KMS-11 (cell line): ENCODE measurements around the gene HFM1.
"Not testable (repeated sequence)": the region's sequence is repeated elsewhere in the genome, so short reads cannot be mapped to it uniquely, and the experiment has no call there.

Experiments used
- H2AFZ ChIP-seq: fragments of 200-600 bp; sonication (generic); 2 replicates; pipeline ENCODE4 v1.6.1; 2016; ENCODE audit warnings: antibody characterized with exemption, mixed run types, low read depth
- H3K27ac ChIP-seq: fragments of 200-600 bp; sonication (generic); 2 replicates; pipeline ENCODE4 v1.6.1; 2016; ENCODE audit warnings: mild to moderate bottlenecking, mixed run types
- H3K27me3 ChIP-seq: fragments of 200-600 bp; sonication (generic); 2 replicates; pipeline ENCODE4 v1.6.1; 2017; ENCODE audit warnings: mild to moderate bottlenecking, low read depth, mixed run types, moderate library complexity; ENCODE audit not compliant: insufficient read depth
- H3K36me3 ChIP-seq: fragments of 200-600 bp; sonication (generic); 2 replicates; pipeline ENCODE4 v1.6.1; 2017; ENCODE audit warnings: mild to moderate bottlenecking, mixed run types; ENCODE audit not compliant: insufficient read depth
- H3K4me1 ChIP-seq: fragments of 200-600 bp; sonication (generic); 2 replicates; pipeline ENCODE4 v1.6.1; 2016; ENCODE audit warnings: mild to moderate bottlenecking, low read depth, mixed run types; ENCODE audit not compliant: poor library complexity, severe bottlenecking
- H3K4me2 ChIP-seq: fragments of 200-600 bp; sonication (generic); 2 replicates; pipeline ENCODE4 v1.7.0; 2016; ENCODE audit warnings: mild to moderate bottlenecking, mixed run types
- H3K4me3 ChIP-seq: fragments of 200-600 bp; sonication (generic); IDR thresholded peaks from 2 replicates; pipeline ENCODE4 v1.6.1; 2017; ENCODE audit warnings: low read depth, low read length, mixed read lengths; ENCODE audit not compliant: insufficient read depth
- H3K79me2 ChIP-seq: fragments of 200-600 bp; sonication (generic); 2 replicates; pipeline ENCODE4 v1.6.1; 2016; ENCODE audit warnings: low read depth, mixed run types; ENCODE audit not compliant: insufficient read depth
- H3K9ac ChIP-seq: fragments of 200-600 bp; sonication (generic); 2 replicates; pipeline ENCODE4 v1.6.1; 2016; ENCODE audit warnings: mild to moderate bottlenecking, mixed run types
- H4K20me1 ChIP-seq: fragments of 200-600 bp; sonication (generic); 2 replicates; pipeline ENCODE4 v1.6.1; 2016; ENCODE audit warnings: mild to moderate bottlenecking, mixed run types; ENCODE audit not compliant: insufficient read depth
- CTCF ChIP-seq: fragments of 200-600 bp; sonication (generic); conservative IDR thresholded peaks from 2 replicates; pipeline ENCODE4 v1.6.1; 2017; ENCODE audit warnings: low read depth, mild to moderate bottlenecking, antibody characterized with exemption, low read length, moderate library complexity, mixed read lengths

Gene HFM1

DNA sequence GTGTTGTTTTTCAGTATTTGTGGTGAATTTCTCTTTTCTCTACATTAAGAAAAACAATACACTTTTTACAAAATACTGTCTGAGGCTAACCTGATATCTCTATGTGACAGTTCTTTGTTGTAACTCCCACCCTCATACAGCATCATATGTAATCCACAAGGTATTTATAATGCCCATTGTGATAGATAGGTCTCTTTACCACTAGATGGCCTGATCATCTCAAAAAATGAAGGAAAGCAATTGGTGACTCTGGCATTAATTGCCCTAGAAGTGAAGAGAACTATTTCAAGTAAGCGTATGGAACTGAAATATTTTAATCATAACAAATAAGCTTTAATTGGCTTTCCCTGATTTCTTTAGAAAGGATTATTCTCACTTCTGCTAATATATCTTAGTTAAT, 36.2 kb upstream of the HFM1 start:
- H3K4me2 ChIP-seq, result no peak overlapping the region
- H3K4me1 ChIP-seq, result no peaks in the 10 kb centered on the region
- H3K4me3 ChIP-seq, result no peak overlapping the region
- no peaks in the 10 kb centered on the region for H3K79me2 ChIP-seq
- no peaks in the 10 kb centered on the region for H3K36me3 ChIP-seq
- H4K20me1 ChIP-seq, result no peaks in the 10 kb centered on the region
- H3K27me3 ChIP-seq, result no peaks in the 10 kb centered on the region
- no peak overlapping the region for H3K9ac ChIP-seq
- no peak overlapping the region for H2AFZ ChIP-seq
- H3K27ac ChIP-seq, result no peak overlapping the region
- no peak for TF ChIP-seq CTCF

- Histone ChIP-seq H3K4me2 (no peak overlapping the region), H3K36me3 (no peaks in the 10 kb centered on the region), H3K4me3 (no peak overlapping the region), H2AFZ (no peak overlapping the region), H3K4me1 (no peaks in the 10 kb centered on the region), H3K79me2 (no peaks in the 10 kb centered on the region), H4K20me1 (no peaks in the 10 kb centered on the region), H3K9ac (no peak overlapping the region), H3K27ac (no peak overlapping the region), H3K27me3 (no peaks in the 10 kb centered on the region)
- TF ChIP-seq CTCF, result no peak
Observed at GRCh38 chr1:91439016-91439415, 34.4 kb upstream of the HFM1 start.

- Histone ChIP-seq H3K79me2 (no peaks in the 10 kb centered on the region), H2AFZ (no peak overlapping the region), H3K36me3 (no peaks in the 10 kb centered on the region), H4K20me1 (no peaks in the 10 kb centered on the region), H3K4me2 (no peak overlapping the region), H3K27ac (no peak overlapping the region), H3K4me3 (no peak overlapping the region), H3K9ac (no peak overlapping the region), H3K4me1 (no peaks in the 10 kb centered on the region), H3K27me3 (no peaks in the 10 kb centered on the region)
- TF ChIP-seq CTCF, result no peak
Observed at GRCh38 chr1:91428182-91428798, 23.7 kb upstream of the HFM1 start.

DNA sequence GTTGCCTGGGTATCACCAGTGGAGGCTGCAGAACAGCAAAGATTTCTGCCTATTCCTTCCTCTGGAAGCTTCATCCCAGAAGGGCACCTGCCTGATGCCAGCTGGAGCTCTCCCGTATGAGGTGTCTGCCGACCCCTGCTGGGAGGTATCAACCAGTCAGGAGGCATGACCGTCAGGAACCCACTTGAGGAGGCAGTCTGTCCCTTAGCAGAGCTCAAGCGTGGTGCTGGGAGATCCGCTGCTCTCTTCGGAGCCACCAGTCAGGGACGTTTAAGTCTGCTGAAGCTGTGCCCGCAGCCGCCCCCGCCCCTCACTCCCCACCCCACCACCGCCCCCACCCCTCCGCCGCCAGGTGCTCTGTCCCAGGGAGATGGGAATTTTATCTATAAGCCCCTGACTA, 23.1 kb upstream of the HFM1 start:
- Histone ChIP-seq H3K27me3 (no peaks in the 10 kb centered on the region), H3K4me1 (no peaks in the 10 kb centered on the region), H2AFZ (no peak overlapping the region), H3K4me3 (no peak overlapping the region), H3K9ac (no peak overlapping the region), H3K36me3 (no peaks in the 10 kb centered on the region), H3K27ac (no peak overlapping the region), H3K4me2 (no peak overlapping the region), H4K20me1 (no peaks in the 10 kb centered on the region), H3K79me2 (no peaks in the 10 kb centered on the region)
- no peak for TF ChIP-seq CTCF

- not testable (repeated sequence) for H2AFZ ChIP-seq, H3K27me3 ChIP-seq, H3K4me3 ChIP-seq, H3K36me3 ChIP-seq, H4K20me1 ChIP-seq, H3K79me2 ChIP-seq, H3K4me2 ChIP-seq, H3K4me1 ChIP-seq, H3K9ac ChIP-seq, H3K27ac ChIP-seq
Observed at GRCh38 chr1:91422523-91422922, 17.9 kb upstream of the HFM1 start.
